Osteocyte (in vitro differentiated cells): ENCODE measurements around the gene NRF1. TPM values are rescaled to one million over a fixed set of nuclear protein-coding genes. Genes with fewer than 3 reads are reported as not detected.
A peak's percentile ranks its signal among the peaks of the same experiment; 100 is the strongest.

Experiments
- DNase-seq: peaks from one replicate; pipeline ENCODE4 v3.0.0; 2021; ENCODE audit warnings: mixed read lengths; ENCODE audit not compliant: unreplicated experiment; ENCODE audit errors: extremely low spot score
- H3K27ac Mint-ChIP-seq: one replicate; pipeline ENCODE4 v1.8.0; 2021; ENCODE audit warnings: mild to moderate bottlenecking, mixed read lengths; ENCODE audit not compliant: unreplicated experiment
- H3K27me3 Mint-ChIP-seq: one replicate; pipeline ENCODE4 v1.8.0; 2021; ENCODE audit warnings: mixed read lengths; ENCODE audit not compliant: unreplicated experiment
- H3K36me3 Mint-ChIP-seq: one replicate; pipeline ENCODE4 v1.8.0; 2021; ENCODE audit warnings: mixed read lengths; ENCODE audit not compliant: unreplicated experiment
- H3K4me1 Mint-ChIP-seq: one replicate; pipeline ENCODE4 v1.8.0; 2021; ENCODE audit warnings: mixed read lengths; ENCODE audit not compliant: unreplicated experiment
- H3K4me3 Mint-ChIP-seq: one replicate; pipeline ENCODE4 v1.8.0; 2021; ENCODE audit warnings: mild to moderate bottlenecking, moderate library complexity, mixed read lengths; ENCODE audit not compliant: unreplicated experiment
- H3K9me3 Mint-ChIP-seq: one replicate; pipeline ENCODE4 v1.8.0; 2021; ENCODE audit warnings: mixed read lengths; ENCODE audit not compliant: unreplicated experiment
- CTCF ChIP-seq: fragments of 200-600 bp; sonication (generic); IDR thresholded peaks from 2 replicates; pipeline ENCODE4 v1.5.0; 2021; ENCODE audit warnings: antibody characterized with exemption, mild to moderate bottlenecking, moderate library complexity
- total RNA-seq: library from RNA; stranded (reverse); gene quantifications from 2 replicates; pipeline ENCODE4 v1.2.1, GENCODE V29; 2021

Gene NRF1
- total RNA-seq, 1 donor from 2014 or later, result 20.7 TPM

GRCh38 chr7:129684777-129685176 lies 73.3 kb downstream of the NRF1 start:
- Mint-ChIP-seq H3K27me3 (no peaks in the 10 kb centered on the region), H3K9me3 (no peaks in the 10 kb centered on the region), H3K4me1 (peaks cover 14% of the 10 kb centered on the region), H3K27ac (no peak overlapping the region), H3K36me3 (peaks cover 19% of the 10 kb centered on the region), H3K4me3 (no peak overlapping the region)
- TF ChIP-seq CTCF, result no peak
- DNase-seq, result no peak

GRCh38 chr7:129686063-129686462 lies 74.5 kb downstream of the NRF1 start:
- Mint-ChIP-seq H3K27ac (no peak overlapping the region), H3K36me3 (peaks cover 17% of the 10 kb centered on the region), H3K4me3 (no peak overlapping the region), H3K9me3 (no peaks in the 10 kb centered on the region), H3K4me1 (peaks cover 19% of the 10 kb centered on the region), H3K27me3 (no peaks in the 10 kb centered on the region)
- no peak for DNase-seq
- no peak for TF ChIP-seq CTCF

GRCh38 chr7:129688503-129689222 lies 77.1 kb downstream of the NRF1 start:
- Mint-ChIP-seq H3K27ac (peak overlapping the region; percentile 6), H3K4me3 (no peak overlapping the region), H3K27me3 (no peaks in the 10 kb centered on the region), H3K9me3 (no peaks in the 10 kb centered on the region), H3K36me3 (peaks cover 28% of the 10 kb centered on the region), H3K4me1 (peaks cover 19% of the 10 kb centered on the region)
- DNase-seq, result no peak
- TF ChIP-seq CTCF, result no peak

- H3K36me3 Mint-ChIP-seq, result peaks cover 26% of the 10 kb centered on the region
- DNase-seq, result no peak
- no peaks in the 10 kb centered on the region for H3K9me3 Mint-ChIP-seq
- H3K27me3 Mint-ChIP-seq, result no peaks in the 10 kb centered on the region
- H3K4me1 Mint-ChIP-seq, result peaks cover 19% of the 10 kb centered on the region
- TF ChIP-seq CTCF, result no peak
- H3K4me3 Mint-ChIP-seq, result no peak overlapping the region
- no peak overlapping the region for H3K27ac Mint-ChIP-seq
These were observed 78.6 kb downstream of the NRF1 start for GRCh38 chr7:129689995-129690581.

- Mint-ChIP-seq H3K4me1 (peaks cover 19% of the 10 kb centered on the region), H3K9me3 (no peaks in the 10 kb centered on the region), H3K4me3 (no peak overlapping the region), H3K27ac (no peak overlapping the region), H3K27me3 (no peaks in the 10 kb centered on the region), H3K36me3 (peaks cover 26% of the 10 kb centered on the region)
- TF ChIP-seq CTCF, result no peak
- DNase-seq, result no peak
These were observed 79.2 kb downstream of the NRF1 start for GRCh38 chr7:129690701-129691100.
